DOHH2 (cell line): Measurements from ENCODE around the gene KIF18B.

ENCODE experiments used
- EZH2phosphoT487 ChIP-seq: fragments of 200-600 bp; sonication (generic); IDR thresholded peaks from 2 replicates; pipeline ENCODE4 v1.6.1; 2017; ENCODE audit warnings: borderline replicate concordance, mild to moderate bottlenecking, antibody characterized with exemption, low read length, moderate library complexity, mixed read lengths
- TF ChIP-seq, protein P1 (sequence below): fragments of 200-600 bp; sonication (generic); IDR thresholded peaks from one replicate; pipeline ENCODE4 v1.5.1; 2014; ENCODE audit warnings: antibody characterized with exemption, mild to moderate bottlenecking, low read depth, low read length; ENCODE audit not compliant: poor library complexity, severe bottlenecking

DNA sequence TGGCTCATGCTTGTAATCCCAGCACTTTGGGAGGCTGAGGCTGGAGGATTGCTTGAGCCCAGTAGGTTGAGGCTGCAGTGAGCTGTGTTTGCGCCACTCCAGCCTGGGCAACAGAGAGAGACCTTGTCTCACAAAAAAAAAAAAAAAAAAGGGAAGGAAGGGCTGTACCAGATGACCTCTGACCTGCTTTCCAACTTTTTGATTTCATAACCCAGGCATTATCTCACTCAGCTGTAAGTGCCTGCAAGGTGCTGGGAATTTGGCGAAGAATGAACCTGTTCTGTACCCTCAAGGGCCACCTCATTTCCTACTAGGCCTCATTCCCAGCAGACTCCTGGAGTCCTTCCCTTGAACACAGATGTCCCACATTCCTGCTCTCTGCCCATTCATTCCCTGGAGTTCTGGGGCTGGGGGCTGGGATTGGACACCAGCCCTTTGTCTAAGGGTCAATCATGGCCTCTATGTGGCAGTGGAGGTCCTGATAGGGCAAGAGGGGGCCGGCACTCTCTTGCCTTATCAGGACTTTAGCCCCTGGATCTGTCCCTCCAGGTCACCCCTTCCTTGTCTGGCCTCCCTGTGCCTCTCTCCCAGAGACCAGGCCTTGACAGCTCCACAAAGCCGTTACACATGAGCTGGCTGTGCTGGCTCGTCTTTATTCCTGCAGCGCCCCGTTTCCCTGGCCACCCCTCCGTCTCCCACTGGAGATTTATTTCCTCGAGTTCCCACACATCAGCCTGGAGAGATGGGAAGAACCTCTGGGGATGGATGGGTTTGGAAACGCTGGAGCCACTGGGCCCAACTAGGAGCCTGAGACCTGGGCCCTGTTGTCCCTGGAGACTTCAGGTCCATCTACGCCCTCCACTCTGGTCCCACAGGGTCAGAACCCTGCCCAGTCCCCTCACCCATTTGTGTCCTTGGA lies 31.5 kb downstream of the KIF18B start:
- no peak for TF ChIP-seq EZH2phosphoT487
- TF ChIP-seq, protein P1, sequence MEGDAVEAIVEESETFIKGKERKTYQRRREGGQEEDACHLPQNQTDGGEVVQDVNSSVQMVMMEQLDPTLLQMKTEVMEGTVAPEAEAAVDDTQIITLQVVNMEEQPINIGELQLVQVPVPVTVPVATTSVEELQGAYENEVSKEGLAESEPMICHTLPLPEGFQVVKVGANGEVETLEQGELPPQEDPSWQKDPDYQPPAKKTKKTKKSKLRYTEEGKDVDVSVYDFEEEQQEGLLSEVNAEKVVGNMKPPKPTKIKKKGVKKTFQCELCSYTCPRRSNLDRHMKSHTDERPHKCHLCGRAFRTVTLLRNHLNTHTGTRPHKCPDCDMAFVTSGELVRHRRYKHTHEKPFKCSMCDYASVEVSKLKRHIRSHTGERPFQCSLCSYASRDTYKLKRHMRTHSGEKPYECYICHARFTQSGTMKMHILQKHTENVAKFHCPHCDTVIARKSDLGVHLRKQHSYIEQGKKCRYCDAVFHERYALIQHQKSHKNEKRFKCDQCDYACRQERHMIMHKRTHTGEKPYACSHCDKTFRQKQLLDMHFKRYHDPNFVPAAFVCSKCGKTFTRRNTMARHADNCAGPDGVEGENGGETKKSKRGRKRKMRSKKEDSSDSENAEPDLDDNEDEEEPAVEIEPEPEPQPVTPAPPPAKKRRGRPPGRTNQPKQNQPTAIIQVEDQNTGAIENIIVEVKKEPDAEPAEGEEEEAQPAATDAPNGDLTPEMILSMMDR: no peak
